Subcutaneous adipose tissue (tissue), 4 donors: ENCODE data around the gene HOXB2. TPM values are rescaled to one million over a fixed set of nuclear protein-coding genes. Genes with fewer than 3 reads are reported as not detected.

Source experiments
- CTCF ChIP-seq: fragments of 450-650 bp; IDR thresholded peaks from one replicate; pipeline ENCODE4 v1.5.1; 2016; ENCODE audit warnings: low read depth, mild to moderate bottlenecking, control low read depth, antibody characterized with exemption, moderate library complexity
- total RNA-seq, 4 donors: library from RNA; depleted of rRNA; stranded (reverse); fragments of >200 nt; gene quantifications; one replicate each; pipeline ENCODE4 v1.1.0, GENCODE V29; 2016

Gene HOXB2
- total RNA-seq, 4 donors from 2014 or later: 12.1 to 21.1 (median 13.7) TPM

GRCh38 chr17:48578616-48579470, 33.9 kb upstream of the HOXB2 start:
- no peak for TF ChIP-seq CTCF

- no peak for TF ChIP-seq CTCF
Measured at GRCh38 chr17:48577946-48578615, 33.2 kb upstream of the HOXB2 start, which contains the start of gene HOXB4. Gene HOXB4 (minus strand): TSS chr17:48578350. CDS start chr17:48578319, 31 bp downstream.

GRCh38 chr17:48577330-48577945, 32.5 kb upstream of the HOXB2 start:
- TF ChIP-seq CTCF: no peak

- TF ChIP-seq CTCF: no peak
Measured at GRCh38 chr17:48576479-48577309, 31.8 kb upstream of the HOXB2 start.

GRCh38 chr17:48575673-48576478, 31.0 kb upstream of the HOXB2 start:
- no peak for TF ChIP-seq CTCF

GRCh38 chr17:48575066-48575582, 30.2 kb upstream of the HOXB2 start:
- TF ChIP-seq CTCF: no peak
